ENCODE measurements around the gene CSN3.

Gene CSN3

GRCh38 chr4:70297576-70297975 is 55.2 kb downstream of the CSN3 start:
- Histone ChIP-seq H3K79me2 (ENCODE audit: insufficient read depth, low read length) (no peaks in the 10 kb centered on the region), H3K4me2 (ENCODE audit: low read length) (no peak overlapping the region), H3K27ac (ENCODE audit: low read depth, low read length, poor library complexity, severe bottlenecking) (no peak overlapping the region), H3K4me1 (ENCODE audit: insufficient read depth, low read length, severe bottlenecking) (no peaks in the 10 kb centered on the region), H3F3A (ENCODE audit: insufficient read depth, low read length) (no peaks in the 10 kb centered on the region), H2AFZ (ENCODE audit: low read length) (no peak overlapping the region), H3K36me3 (ENCODE audit: insufficient read depth, low read length) (no peaks in the 10 kb centered on the region), H3K4me3 (ENCODE audit: low read depth, low read length, poor library complexity, severe bottlenecking) (no peak overlapping the region), H4K20me1 (ENCODE audit: insufficient read depth, low read length) (no peaks in the 10 kb centered on the region), H3K27me3 (ENCODE audit: insufficient read depth, low read length) (no peaks in the 10 kb centered on the region), H3K9ac (ENCODE audit: low read length) (no peak overlapping the region), H3K9me2 (ENCODE audit: low read depth, low read length) (no peaks in the 10 kb centered on the region), H3K9me3 (ENCODE audit: low read length) (no peaks in the 10 kb centered on the region)
- no peak for TF ChIP-seq EZH2 (IDR thresholded peaks at IDR 0.05; ENCODE audit: borderline replicate concordance, low read length)

DNA sequence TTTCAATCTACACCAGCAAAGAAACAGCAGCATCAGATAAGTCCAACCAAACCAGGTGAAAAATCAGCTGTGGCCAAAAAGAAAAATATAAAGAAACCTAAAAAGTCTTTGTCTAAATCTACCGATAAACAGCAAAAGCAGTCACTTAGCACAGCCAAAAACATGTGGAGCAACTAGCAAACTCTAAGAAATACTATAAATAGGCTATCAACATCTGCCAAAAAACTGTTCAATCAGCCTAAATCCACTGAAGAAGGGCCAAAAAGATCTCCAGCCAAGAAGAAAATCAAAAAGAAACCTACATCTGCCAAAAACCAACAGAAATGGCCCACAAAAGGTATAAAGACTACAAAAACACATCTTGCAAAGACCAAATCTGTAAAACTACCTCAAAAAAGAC is 55.7 kb downstream of the CSN3 start:
- no peak for TF ChIP-seq EZH2 (IDR thresholded peaks at IDR 0.05; ENCODE audit: borderline replicate concordance, low read length)
- TF ChIP-seq, protein P1, sequence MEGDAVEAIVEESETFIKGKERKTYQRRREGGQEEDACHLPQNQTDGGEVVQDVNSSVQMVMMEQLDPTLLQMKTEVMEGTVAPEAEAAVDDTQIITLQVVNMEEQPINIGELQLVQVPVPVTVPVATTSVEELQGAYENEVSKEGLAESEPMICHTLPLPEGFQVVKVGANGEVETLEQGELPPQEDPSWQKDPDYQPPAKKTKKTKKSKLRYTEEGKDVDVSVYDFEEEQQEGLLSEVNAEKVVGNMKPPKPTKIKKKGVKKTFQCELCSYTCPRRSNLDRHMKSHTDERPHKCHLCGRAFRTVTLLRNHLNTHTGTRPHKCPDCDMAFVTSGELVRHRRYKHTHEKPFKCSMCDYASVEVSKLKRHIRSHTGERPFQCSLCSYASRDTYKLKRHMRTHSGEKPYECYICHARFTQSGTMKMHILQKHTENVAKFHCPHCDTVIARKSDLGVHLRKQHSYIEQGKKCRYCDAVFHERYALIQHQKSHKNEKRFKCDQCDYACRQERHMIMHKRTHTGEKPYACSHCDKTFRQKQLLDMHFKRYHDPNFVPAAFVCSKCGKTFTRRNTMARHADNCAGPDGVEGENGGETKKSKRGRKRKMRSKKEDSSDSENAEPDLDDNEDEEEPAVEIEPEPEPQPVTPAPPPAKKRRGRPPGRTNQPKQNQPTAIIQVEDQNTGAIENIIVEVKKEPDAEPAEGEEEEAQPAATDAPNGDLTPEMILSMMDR (IDR thresholded peaks at IDR 0.05; ENCODE audit: low read length): no peak
- Histone ChIP-seq H2AFZ (ENCODE audit: low read length) (no peak overlapping the region), H4K20me1 (ENCODE audit: insufficient read depth, low read length) (no peaks in the 10 kb centered on the region), H3K9me3 (ENCODE audit: low read length) (no peaks in the 10 kb centered on the region), H3K4me1 (ENCODE audit: insufficient read depth, low read length, severe bottlenecking) (no peaks in the 10 kb centered on the region), H3K4me2 (ENCODE audit: low read length) (no peak overlapping the region), H3K9me2 (ENCODE audit: low read depth, low read length) (no peaks in the 10 kb centered on the region), H3K36me3 (ENCODE audit: insufficient read depth, low read length) (no peaks in the 10 kb centered on the region), H3K79me2 (ENCODE audit: insufficient read depth, low read length) (no peaks in the 10 kb centered on the region), H3K27me3 (ENCODE audit: insufficient read depth, low read length) (no peaks in the 10 kb centered on the region), H3K4me3 (ENCODE audit: low read depth, low read length, poor library complexity, severe bottlenecking) (no peak overlapping the region), H3K27ac (ENCODE audit: low read depth, low read length, poor library complexity, severe bottlenecking) (no peak overlapping the region), H3F3A (ENCODE audit: insufficient read depth, low read length) (no peaks in the 10 kb centered on the region), H3K9ac (ENCODE audit: low read length) (no peak overlapping the region)

- Histone ChIP-seq H3K4me3 (ENCODE audit: low read depth, low read length, poor library complexity, severe bottlenecking) (no peak overlapping the region), H3K27ac (ENCODE audit: low read depth, low read length, poor library complexity, severe bottlenecking) (no peak overlapping the region), H3F3A (ENCODE audit: insufficient read depth, low read length) (no peaks in the 10 kb centered on the region), H3K4me2 (ENCODE audit: low read length) (no peak overlapping the region), H3K79me2 (ENCODE audit: insufficient read depth, low read length) (no peaks in the 10 kb centered on the region), H3K9me3 (ENCODE audit: low read length) (no peaks in the 10 kb centered on the region), H3K9me2 (ENCODE audit: low read depth, low read length) (no peaks in the 10 kb centered on the region), H4K20me1 (ENCODE audit: insufficient read depth, low read length) (no peaks in the 10 kb centered on the region), H3K4me1 (ENCODE audit: insufficient read depth, low read length, severe bottlenecking) (no peaks in the 10 kb centered on the region), H2AFZ (ENCODE audit: low read length) (no peak overlapping the region), H3K9ac (ENCODE audit: low read length) (no peak overlapping the region), H3K36me3 (ENCODE audit: insufficient read depth, low read length) (no peaks in the 10 kb centered on the region), H3K27me3 (ENCODE audit: insufficient read depth, low read length) (no peaks in the 10 kb centered on the region)
- no peak for TF ChIP-seq EZH2 (IDR thresholded peaks at IDR 0.05; ENCODE audit: borderline replicate concordance, low read length)
- TF ChIP-seq, protein P1 (IDR thresholded peaks at IDR 0.05; ENCODE audit: low read length): no peak
These were observed 57.2 kb downstream of the CSN3 start for GRCh38 chr4:70299643-70300042.

DNA sequence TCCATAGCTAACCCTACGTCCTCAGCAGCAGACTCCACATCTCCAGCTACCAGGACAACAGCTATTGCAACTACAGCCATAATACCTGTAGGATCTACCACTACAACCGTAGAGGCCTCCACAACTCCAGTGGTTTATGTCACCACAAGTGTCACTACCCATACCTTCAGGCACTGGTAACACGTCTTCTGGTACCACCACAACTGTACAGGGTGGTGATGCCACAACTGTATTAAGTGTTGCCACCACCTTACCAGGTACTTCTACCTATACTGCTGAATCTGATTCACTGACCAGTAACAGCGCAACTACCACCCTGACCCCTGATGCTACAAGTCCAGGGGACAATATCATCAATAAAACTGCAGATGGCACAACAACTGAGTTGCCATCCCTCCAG is 57.8 kb downstream of the CSN3 start:
- no peaks in the 10 kb centered on the region for H3K9me2 ChIP-seq (ENCODE audit: low read depth, low read length)
- no peaks in the 10 kb centered on the region for H3F3A ChIP-seq (ENCODE audit: insufficient read depth, low read length)

More for the DNA sequence above, 57.8 kb downstream of the CSN3 start:
- H3K79me2 ChIP-seq (ENCODE audit: insufficient read depth, low read length): no peaks in the 10 kb centered on the region
- no peaks in the 10 kb centered on the region for H3K4me1 ChIP-seq (ENCODE audit: insufficient read depth, low read length, severe bottlenecking)
- H3K9ac ChIP-seq (ENCODE audit: low read length): no peak overlapping the region
- no peaks in the 10 kb centered on the region for H4K20me1 ChIP-seq (ENCODE audit: insufficient read depth, low read length)
- H3K36me3 ChIP-seq (ENCODE audit: insufficient read depth, low read length): no peaks in the 10 kb centered on the region
- H3K27me3 ChIP-seq (ENCODE audit: insufficient read depth, low read length): no peaks in the 10 kb centered on the region
- TF ChIP-seq, protein P1 (IDR thresholded peaks at IDR 0.05; ENCODE audit: low read length): no peak
- no peak for TF ChIP-seq EZH2 (IDR thresholded peaks at IDR 0.05; ENCODE audit: borderline replicate concordance, low read length)
- no peak overlapping the region for H3K4me3 ChIP-seq (ENCODE audit: low read depth, low read length, poor library complexity, severe bottlenecking)
- H3K27ac ChIP-seq (ENCODE audit: low read depth, low read length, poor library complexity, severe bottlenecking): no peak overlapping the region
- no peak overlapping the region for H2AFZ ChIP-seq (ENCODE audit: low read length)
- no peak overlapping the region for H3K4me2 ChIP-seq (ENCODE audit: low read length)
- H3K9me3 ChIP-seq (ENCODE audit: low read length): no peaks in the 10 kb centered on the region
